Measurements from ENCODE around the gene CD6.

DNA sequence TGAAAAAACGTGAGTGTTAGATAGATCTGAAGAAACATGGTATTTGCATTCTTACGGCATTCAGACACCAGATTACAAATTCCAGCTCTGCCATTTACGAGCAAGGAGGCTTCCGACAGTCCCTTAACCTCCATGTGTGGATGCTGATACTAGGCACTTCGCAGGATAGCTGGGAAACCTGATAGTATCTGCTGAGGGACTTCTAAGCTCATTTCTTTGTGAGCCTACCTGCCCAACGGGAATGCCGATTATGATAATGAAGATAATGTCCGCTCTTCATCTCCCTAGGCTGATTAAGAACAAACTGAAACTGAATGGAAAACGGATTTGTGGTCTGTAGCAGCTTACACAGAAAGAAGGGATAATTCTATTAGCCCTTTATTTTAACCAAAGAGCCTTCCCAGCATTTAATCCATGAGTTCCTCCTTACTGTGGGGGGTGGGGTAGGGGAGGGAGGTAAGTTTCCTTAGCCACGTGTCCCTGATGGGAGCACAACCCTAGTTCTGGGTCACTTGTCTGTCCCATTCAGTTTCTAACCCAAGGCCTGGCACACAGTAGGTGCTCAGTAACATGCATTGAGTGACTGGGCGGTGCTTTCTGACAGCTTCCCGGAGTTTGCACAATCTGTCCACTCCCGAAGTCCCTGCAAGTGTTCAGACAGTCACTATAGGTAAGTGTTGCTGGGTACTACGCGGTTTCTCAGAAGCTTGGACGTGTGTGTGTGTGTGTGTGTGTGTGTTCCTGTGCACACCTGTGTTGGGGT, 39.2 kb downstream of the CD6 start:
- TF ChIP-seq, protein P1, sequence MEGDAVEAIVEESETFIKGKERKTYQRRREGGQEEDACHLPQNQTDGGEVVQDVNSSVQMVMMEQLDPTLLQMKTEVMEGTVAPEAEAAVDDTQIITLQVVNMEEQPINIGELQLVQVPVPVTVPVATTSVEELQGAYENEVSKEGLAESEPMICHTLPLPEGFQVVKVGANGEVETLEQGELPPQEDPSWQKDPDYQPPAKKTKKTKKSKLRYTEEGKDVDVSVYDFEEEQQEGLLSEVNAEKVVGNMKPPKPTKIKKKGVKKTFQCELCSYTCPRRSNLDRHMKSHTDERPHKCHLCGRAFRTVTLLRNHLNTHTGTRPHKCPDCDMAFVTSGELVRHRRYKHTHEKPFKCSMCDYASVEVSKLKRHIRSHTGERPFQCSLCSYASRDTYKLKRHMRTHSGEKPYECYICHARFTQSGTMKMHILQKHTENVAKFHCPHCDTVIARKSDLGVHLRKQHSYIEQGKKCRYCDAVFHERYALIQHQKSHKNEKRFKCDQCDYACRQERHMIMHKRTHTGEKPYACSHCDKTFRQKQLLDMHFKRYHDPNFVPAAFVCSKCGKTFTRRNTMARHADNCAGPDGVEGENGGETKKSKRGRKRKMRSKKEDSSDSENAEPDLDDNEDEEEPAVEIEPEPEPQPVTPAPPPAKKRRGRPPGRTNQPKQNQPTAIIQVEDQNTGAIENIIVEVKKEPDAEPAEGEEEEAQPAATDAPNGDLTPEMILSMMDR (IDR thresholded peaks at IDR 0.05; ENCODE audit: poor library complexity), result no peak
- TF ChIP-seq EZH2 (IDR thresholded peaks at IDR 0.05; ENCODE audit: borderline replicate concordance) (no peak), EZH2phosphoT487 (IDR thresholded peaks at IDR 0.05; ENCODE audit: low read depth, severe bottlenecking, unreplicated experiment) (no peak)
